ENCODE data around the gene ZSWIM3.

GRCh38 chr20:45843506-45843905 lies 13.9 kb upstream of the ZSWIM3 start:
- no peak for TF ChIP-seq POLR2A (IDR thresholded peaks at IDR 0.05)
- no peak for TF ChIP-seq CTCF (IDR thresholded peaks at IDR 0.05)
